ENCODE data around the gene FBXO10.

DNA sequence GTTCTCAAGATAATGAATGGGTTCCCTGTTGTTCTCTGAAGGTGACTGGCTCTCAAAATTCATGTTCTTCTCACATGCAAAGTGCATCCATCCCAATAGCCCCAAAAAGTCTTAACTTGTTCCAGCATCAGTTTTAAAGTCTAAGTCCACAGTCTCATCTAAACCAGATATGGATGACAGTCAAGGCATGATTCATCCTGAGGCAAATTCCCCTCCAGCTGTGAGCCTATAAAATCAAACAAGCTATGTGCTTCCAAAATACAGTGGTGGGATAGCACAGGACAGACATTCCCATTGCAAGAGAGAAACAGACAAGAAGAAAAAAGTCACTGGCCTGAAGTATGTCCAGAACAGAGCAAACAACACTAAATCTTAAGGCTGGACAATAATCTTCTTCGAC is 25.4 kb downstream of the FBXO10 start:
- no peak for TF ChIP-seq KDM1A (IDR thresholded peaks at IDR 0.05; ENCODE audit: borderline replicate concordance)
- TF ChIP-seq DPF2 (IDR thresholded peaks at IDR 0.05), result no peak
- no peak for TF ChIP-seq SUZ12 (IDR thresholded peaks at IDR 0.05; ENCODE audit: unreplicated experiment)
- TF ChIP-seq WRNIP1 (IDR thresholded peaks at IDR 0.05; ENCODE audit: borderline replicate concordance, low read depth, low read length), result no peak
- TF ChIP-seq, protein P1, sequence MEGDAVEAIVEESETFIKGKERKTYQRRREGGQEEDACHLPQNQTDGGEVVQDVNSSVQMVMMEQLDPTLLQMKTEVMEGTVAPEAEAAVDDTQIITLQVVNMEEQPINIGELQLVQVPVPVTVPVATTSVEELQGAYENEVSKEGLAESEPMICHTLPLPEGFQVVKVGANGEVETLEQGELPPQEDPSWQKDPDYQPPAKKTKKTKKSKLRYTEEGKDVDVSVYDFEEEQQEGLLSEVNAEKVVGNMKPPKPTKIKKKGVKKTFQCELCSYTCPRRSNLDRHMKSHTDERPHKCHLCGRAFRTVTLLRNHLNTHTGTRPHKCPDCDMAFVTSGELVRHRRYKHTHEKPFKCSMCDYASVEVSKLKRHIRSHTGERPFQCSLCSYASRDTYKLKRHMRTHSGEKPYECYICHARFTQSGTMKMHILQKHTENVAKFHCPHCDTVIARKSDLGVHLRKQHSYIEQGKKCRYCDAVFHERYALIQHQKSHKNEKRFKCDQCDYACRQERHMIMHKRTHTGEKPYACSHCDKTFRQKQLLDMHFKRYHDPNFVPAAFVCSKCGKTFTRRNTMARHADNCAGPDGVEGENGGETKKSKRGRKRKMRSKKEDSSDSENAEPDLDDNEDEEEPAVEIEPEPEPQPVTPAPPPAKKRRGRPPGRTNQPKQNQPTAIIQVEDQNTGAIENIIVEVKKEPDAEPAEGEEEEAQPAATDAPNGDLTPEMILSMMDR (IDR thresholded peaks at IDR 0.05 in 2 of 3, conservative IDR thresholded peaks at IDR 0.05 in 1 of 3; ENCODE audit: control insufficient read depth in 2 of 3, extremely low read depth in 1 of 3, insufficient read depth in 1 of 3, low read depth in 3 of 3, low read length in 3 of 3), result no peak
- no peak for TF ChIP-seq EZH2 (IDR thresholded peaks at IDR 0.05; ENCODE audit: borderline replicate concordance, control insufficient read depth, low read depth, low read length)
- TF ChIP-seq POLR2AphosphoS2 (IDR thresholded peaks at IDR 0.05; ENCODE audit: low read depth, low read length), result no peak
- TF ChIP-seq, protein P2, sequence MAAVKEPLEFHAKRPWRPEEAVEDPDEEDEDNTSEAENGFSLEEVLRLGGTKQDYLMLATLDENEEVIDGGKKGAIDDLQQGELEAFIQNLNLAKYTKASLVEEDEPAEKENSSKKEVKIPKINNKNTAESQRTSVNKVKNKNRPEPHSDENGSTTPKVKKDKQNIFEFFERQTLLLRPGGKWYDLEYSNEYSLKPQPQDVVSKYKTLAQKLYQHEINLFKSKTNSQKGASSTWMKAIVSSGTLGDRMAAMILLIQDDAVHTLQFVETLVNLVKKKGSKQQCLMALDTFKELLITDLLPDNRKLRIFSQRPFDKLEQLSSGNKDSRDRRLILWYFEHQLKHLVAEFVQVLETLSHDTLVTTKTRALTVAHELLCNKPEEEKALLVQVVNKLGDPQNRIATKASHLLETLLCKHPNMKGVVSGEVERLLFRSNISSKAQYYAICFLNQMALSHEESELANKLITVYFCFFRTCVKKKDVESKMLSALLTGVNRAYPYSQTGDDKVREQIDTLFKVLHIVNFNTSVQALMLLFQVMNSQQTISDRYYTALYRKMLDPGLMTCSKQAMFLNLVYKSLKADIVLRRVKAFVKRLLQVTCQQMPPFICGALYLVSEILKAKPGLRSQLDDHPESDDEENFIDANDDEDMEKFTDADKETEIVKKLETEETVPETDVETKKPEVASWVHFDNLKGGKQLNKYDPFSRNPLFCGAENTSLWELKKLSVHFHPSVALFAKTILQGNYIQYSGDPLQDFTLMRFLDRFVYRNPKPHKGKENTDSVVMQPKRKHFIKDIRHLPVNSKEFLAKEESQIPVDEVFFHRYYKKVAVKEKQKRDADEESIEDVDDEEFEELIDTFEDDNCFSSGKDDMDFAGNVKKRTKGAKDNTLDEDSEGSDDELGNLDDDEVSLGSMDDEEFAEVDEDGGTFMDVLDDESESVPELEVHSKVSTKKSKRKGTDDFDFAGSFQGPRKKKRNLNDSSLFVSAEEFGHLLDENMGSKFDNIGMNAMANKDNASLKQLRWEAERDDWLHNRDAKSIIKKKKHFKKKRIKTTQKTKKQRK (IDR thresholded peaks at IDR 0.05; ENCODE audit: low read depth, low read length), result no peak
- TF ChIP-seq, protein P3, sequence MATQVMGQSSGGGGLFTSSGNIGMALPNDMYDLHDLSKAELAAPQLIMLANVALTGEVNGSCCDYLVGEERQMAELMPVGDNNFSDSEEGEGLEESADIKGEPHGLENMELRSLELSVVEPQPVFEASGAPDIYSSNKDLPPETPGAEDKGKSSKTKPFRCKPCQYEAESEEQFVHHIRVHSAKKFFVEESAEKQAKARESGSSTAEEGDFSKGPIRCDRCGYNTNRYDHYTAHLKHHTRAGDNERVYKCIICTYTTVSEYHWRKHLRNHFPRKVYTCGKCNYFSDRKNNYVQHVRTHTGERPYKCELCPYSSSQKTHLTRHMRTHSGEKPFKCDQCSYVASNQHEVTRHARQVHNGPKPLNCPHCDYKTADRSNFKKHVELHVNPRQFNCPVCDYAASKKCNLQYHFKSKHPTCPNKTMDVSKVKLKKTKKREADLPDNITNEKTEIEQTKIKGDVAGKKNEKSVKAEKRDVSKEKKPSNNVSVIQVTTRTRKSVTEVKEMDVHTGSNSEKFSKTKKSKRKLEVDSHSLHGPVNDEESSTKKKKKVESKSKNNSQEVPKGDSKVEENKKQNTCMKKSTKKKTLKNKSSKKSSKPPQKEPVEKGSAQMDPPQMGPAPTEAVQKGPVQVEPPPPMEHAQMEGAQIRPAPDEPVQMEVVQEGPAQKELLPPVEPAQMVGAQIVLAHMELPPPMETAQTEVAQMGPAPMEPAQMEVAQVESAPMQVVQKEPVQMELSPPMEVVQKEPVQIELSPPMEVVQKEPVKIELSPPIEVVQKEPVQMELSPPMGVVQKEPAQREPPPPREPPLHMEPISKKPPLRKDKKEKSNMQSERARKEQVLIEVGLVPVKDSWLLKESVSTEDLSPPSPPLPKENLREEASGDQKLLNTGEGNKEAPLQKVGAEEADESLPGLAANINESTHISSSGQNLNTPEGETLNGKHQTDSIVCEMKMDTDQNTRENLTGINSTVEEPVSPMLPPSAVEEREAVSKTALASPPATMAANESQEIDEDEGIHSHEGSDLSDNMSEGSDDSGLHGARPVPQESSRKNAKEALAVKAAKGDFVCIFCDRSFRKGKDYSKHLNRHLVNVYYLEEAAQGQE (IDR thresholded peaks at IDR 0.05; ENCODE audit: low read depth, low read length), result no peak
- no peak for TF ChIP-seq RELB (IDR thresholded peaks at IDR 0.05; ENCODE audit: low read depth)
- TF ChIP-seq TAF1 (IDR thresholded peaks at IDR 0.05; ENCODE audit: borderline replicate concordance, low read depth, low read length), result no peak
- TF ChIP-seq ZBTB40 (IDR thresholded peaks at IDR 0.05; ENCODE audit: borderline replicate concordance), result no peak
- TF ChIP-seq EP300 (IDR thresholded peaks at IDR 0.05; ENCODE audit: borderline replicate concordance in 1 of 2, control insufficient read depth in 1 of 2, low read depth in 2 of 2, low read length in 2 of 2), result no peak
